ENCODE data around the gene TBL2. TPM values are rescaled to one million over a fixed set of nuclear protein-coding genes. Genes with fewer than 3 reads are reported as not detected.

The TBL2 gene
- total and polyA plus RNA-seq, 10 of the 15 experiments (the other 5 are each of a cell fraction or from before 2014, with no cell fraction given) = 1.1 to 49.7 (median 26.7) TPM

DNA sequence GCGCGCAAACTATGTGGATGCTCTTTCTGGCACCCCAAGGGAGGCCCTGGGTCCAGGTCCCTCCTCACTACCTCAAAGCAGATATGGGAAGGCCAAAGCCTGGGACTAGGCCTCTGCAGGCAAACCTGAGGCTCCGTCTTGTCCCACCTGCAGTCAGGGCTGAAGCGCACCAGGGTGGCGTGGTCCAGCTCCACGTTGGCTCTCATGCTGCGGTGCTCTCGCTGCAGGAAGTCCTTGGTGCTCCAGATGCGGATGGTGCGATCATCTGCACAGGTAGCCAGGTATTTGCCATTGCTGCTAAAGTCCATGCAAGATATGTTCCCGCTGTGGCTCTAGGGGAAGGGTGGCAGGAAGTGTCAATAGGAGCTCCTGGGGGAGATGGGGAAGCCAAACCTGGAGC is 4.6 kb downstream of the TBL2 start:
- ChIA-PET POLR2A (no interaction called here), CTCF (no interaction called here), RAD21 (ENCODE audit: unreplicated experiment) (no interaction called here), SMC1A (ENCODE audit: uncharacterized antibody, unreplicated experiment) (no interaction called here)
- Histone ChIP-seq H3K36me3 (ENCODE audit: control insufficient read depth in 2 of 2, insufficient read depth in 2 of 2, low read length in 1 of 2) (peaks cover 10 to 13% of the 10 kb centered on the region in 2 experiments; a peak in 3 of 4 replicates), H3K27ac (ENCODE audit: control insufficient read depth, insufficient read depth) (no peak overlapping the region), H3K9ac (ENCODE audit: control insufficient read depth, insufficient read depth, low read length) (no peak overlapping the region), H3K4me3 (no peak overlapping the region), H3K9me3 (replicated peaks; ENCODE audit: control insufficient read depth, insufficient read depth, low read length) (no peaks in the 10 kb centered on the region), H3K27me3 (replicated peaks in 1 of 2; ENCODE audit: control insufficient read depth in 2 of 2, insufficient read depth in 2 of 2, low read length in 1 of 2) (no peaks in the 10 kb centered on the region), H2AFZ (ENCODE audit: control insufficient read depth, low read depth, low read length) (no peak overlapping the region), H3K4me1 (ENCODE audit: control insufficient read depth, insufficient read depth, low read length) (peaks cover 8% of the 10 kb centered on the region), H3K79me2 (ENCODE audit: control insufficient read depth, insufficient read depth, low read length) (peaks cover 22% of the 10 kb centered on the region), H4K20me1 (ENCODE audit: control insufficient read depth, insufficient read depth) (no peaks in the 10 kb centered on the region), H3K4me2 (ENCODE audit: control insufficient read depth, insufficient read depth) (no peak overlapping the region)
- ATAC-seq (no peak), DNase-seq (ENCODE audit: low read depth, low spot score) (no peak), FAIRE-seq (no peak)
- 99% methylated on average over 11 of the region's 11 CpGs for WGBS (ENCODE audit: insufficient coverage, insufficient replicate concordance, low lambda C conversion rate, missing lambda C conversion rate)
- no TSS peak for BruUV-seq (replicated peaks)
- in situ Hi-C loops (cut with MboI) (no loop called here), intact Hi-C loops (cut with micrococcal nuclease; ENCODE audit: unreplicated experiment) (no loop called here)
- no peak for TF ChIP-seq TCF7 (IDR thresholded peaks at IDR 0.05; ENCODE audit: borderline replicate concordance)
- TF ChIP-seq MYC (IDR thresholded peaks at IDR 0.05; ENCODE audit: insufficient read depth, insufficient read length, insufficient replicate concordance, low read length, severe bottlenecking) = no peak
- no peak for TF ChIP-seq RAD21 (IDR thresholded peaks at IDR 0.05; ENCODE audit: insufficient read depth, low read depth, low read length)
- TF ChIP-seq, protein P1, sequence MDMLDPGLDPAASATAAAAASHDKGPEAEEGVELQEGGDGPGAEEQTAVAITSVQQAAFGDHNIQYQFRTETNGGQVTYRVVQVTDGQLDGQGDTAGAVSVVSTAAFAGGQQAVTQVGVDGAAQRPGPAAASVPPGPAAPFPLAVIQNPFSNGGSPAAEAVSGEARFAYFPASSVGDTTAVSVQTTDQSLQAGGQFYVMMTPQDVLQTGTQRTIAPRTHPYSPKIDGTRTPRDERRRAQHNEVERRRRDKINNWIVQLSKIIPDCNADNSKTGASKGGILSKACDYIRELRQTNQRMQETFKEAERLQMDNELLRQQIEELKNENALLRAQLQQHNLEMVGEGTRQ (IDR thresholded peaks at IDR 0.05; ENCODE audit: borderline replicate concordance, low read depth, low read length) = no peak
- TF ChIP-seq, protein P2, sequence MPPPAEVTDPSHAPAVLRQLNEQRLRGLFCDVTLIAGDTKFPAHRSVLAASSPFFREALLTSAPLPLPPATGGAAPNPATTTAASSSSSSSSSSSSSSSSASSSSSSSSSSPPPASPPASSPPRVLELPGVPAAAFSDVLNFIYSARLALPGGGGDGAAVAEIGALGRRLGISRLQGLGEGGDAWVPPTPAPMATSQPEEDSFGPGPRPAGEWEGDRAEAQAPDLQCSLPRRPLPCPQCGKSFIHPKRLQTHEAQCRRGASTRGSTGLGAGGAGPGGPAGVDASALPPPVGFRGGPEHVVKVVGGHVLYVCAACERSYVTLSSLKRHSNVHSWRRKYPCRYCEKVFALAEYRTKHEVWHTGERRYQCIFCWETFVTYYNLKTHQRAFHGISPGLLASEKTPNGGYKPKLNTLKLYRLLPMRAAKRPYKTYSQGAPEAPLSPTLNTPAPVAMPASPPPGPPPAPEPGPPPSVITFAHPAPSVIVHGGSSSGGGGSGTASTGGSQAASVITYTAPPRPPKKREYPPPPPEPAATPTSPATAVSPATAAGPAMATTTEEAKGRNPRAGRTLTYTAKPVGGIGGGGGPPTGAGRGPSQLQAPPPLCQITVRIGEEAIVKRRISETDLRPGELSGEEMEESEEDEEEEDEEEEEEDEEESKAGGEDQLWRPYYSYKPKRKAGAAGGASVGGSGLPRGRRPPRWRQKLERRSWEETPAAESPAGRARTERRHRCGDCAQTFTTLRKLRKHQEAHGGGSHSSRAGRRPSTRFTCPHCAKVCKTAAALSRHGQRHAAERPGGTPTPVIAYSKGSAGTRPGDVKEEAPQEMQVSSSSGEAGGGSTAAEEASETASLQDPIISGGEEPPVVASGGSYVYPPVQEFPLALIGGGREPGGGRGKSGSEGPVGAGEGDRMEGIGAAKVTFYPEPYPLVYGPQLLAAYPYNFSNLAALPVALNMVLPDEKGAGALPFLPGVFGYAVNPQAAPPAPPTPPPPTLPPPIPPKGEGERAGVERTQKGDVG (CRISPR knock-in tag; IDR thresholded peaks at IDR 0.05) = no peak
- no peak for TF ChIP-seq MTA2 (IDR thresholded peaks at IDR 0.05; ENCODE audit: low read depth)
- no peak for TF ChIP-seq GABPA (IDR thresholded peaks at IDR 0.05; ENCODE audit: low read depth)
- TF ChIP-seq, protein P3, sequence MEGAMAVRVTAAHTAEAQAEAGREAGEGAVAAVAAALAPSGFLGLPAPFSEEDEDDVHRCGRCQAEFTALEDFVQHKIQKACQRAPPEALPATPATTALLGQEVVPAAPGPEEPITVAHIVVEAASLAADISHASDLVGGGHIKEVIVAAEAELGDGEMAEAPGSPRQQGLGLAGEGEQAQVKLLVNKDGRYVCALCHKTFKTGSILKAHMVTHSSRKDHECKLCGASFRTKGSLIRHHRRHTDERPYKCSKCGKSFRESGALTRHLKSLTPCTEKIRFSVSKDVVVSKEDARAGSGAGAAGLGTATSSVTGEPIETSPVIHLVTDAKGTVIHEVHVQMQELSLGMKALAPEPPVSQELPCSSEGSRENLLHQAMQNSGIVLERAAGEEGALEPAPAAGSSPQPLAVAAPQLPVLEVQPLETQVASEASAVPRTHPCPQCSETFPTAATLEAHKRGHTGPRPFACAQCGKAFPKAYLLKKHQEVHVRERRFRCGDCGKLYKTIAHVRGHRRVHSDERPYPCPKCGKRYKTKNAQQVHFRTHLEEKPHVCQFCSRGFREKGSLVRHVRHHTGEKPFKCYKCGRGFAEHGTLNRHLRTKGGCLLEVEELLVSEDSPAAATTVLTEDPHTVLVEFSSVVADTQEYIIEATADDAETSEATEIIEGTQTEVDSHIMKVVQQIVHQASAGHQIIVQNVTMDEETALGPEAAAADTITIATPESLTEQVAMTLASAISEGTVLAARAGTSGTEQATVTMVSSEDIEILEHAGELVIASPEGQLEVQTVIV (IDR thresholded peaks at IDR 0.05; ENCODE audit: borderline replicate concordance, partially characterized antibody) = no peak
- TF ChIP-seq BACH1 (IDR thresholded peaks at IDR 0.05; ENCODE audit: borderline replicate concordance) = no peak
- no peak for TF ChIP-seq TCF12 (IDR thresholded peaks at IDR 0.05; ENCODE audit: low read depth, low read length)
- TF ChIP-seq CEBPB (IDR thresholded peaks at IDR 0.05; ENCODE audit: borderline replicate concordance in 1 of 2, low read depth in 2 of 2, low read length in 2 of 2) = no peak
- no peak for TF ChIP-seq NR2C2 (IDR thresholded peaks at IDR 0.05; ENCODE audit: borderline replicate concordance, control insufficient read depth, insufficient read length, low read depth)
- TF ChIP-seq TAF1 (IDR thresholded peaks at IDR 0.05; ENCODE audit: borderline replicate concordance, low read depth, low read length) = no peak

All from GM12878 (cell line).